ENCODE measurements around the gene GUCY2F. TPM values are rescaled to one million over a fixed set of nuclear protein-coding genes. Genes with fewer than 3 reads are reported as not detected.

The GUCY2F gene
- total RNA-seq, 1 donor from 2014 or later: under 0.01 TPM

DNA sequence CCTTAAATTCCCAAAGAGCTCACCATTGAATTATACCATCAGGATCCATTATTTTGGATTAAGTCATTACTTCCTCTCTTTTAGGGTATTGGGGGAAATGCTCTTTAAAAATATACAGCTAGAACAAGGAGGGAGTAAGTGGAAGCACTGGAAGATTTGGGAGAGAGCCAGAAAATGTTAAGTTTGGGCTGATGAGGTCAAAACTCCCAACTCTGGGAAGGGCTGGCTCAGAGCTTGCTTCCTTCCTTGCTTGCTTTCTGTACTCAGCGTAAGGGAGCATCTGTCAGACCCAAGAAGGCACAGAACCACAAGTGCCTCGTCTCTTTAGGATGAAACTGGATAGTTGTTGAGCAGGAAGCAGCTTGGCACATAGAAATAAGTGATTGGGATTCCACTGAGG, 138.2 kb downstream of the GUCY2F start:
- no peak for DNase-seq (ENCODE audit: low read depth)

DNA sequence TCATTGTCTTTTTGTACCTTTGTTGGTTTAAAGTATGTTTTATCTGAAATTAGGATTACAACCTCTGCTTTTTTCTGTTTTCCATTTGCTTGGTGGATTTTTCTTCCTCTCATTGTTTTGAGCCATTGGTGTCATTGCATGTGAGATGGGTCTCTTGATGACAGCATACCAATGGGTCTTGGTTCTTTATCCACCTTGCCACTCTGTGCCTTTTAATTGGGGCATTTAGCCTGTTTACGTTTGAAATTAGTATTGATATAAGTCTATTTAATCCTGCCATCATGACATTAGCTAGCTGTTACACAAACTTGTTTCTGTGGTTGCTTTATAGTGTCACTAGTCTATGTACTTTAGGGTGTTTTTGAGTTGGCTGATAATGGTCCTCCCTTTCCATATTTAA, 145.7 kb downstream of the GUCY2F start:
- no peak for DNase-seq (ENCODE audit: low read depth)

DNA sequence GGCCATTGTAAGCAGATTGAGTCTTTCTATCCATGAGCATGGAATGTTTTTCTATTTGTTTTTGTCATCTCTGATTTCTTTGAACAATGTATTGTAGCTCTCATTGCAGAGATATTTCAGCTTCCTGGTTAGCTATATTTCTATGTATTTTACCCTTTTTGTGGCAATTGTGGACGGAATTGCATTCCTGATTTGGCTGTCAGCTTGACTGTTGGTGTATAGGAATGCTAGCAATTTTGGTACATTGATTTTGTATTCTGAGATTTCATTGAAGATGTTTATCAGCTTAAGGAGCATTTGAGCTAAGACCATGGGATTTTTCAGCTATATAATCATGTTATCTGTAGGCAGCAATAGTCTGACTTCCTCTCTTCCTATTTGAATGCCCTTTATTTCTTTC, 154.6 kb downstream of the GUCY2F start:
- no peak for DNase-seq (ENCODE audit: low read depth)

Other genes with a start within 250 kb of the GUCY2F start
- 10.5 and 12.9 TPM in 2 replicates for gene NXT2, start 54.8 kb upstream of the GUCY2F start, total RNA-seq
- gene KCNE5, start 143.1 kb upstream of the GUCY2F start, total RNA-seq: 0.10 TPM in 1 of 2 replicates, not detected in the other

Measured in renal cortical epithelial cell (primary cell).